GM18868 (cell line): ENCODE measurements around the gene DNMT3B.

Experiments used
- ATAC-seq: cut with Tn5 transposase; IDR thresholded peaks from one replicate; pipeline ENCODE4 v1.9.1; 2021; ENCODE audit warnings: mild to moderate bottlenecking, moderate library complexity; ENCODE audit not compliant: unreplicated experiment

The DNMT3B gene

GRCh38 chr20:32820698-32821377, 58.7 kb downstream of the DNMT3B start:
- no peak for ATAC-seq

GRCh38 chr20:32822225-32822624, 60.0 kb downstream of the DNMT3B start:
- ATAC-seq: no peak

- ATAC-seq: no peak
Observed at GRCh38 chr20:32823078-32823477, 60.9 kb downstream of the DNMT3B start.

- ATAC-seq: no peak
Observed at GRCh38 chr20:32823737-32824588, 61.8 kb downstream of the DNMT3B start.

GRCh38 chr20:32828029-32828680, 66.0 kb downstream of the DNMT3B start:
- no peak for ATAC-seq

- ATAC-seq: no peak
Observed at GRCh38 chr20:32829311-32830005, 67.3 kb downstream of the DNMT3B start.

- ATAC-seq: no peak
Observed at GRCh38 chr20:32830437-32830836, 68.3 kb downstream of the DNMT3B start.

GRCh38 chr20:32831982-32832381, 69.8 kb downstream of the DNMT3B start:
- ATAC-seq: no peak

GRCh38 chr20:32832664-32833063, 70.5 kb downstream of the DNMT3B start:
- ATAC-seq: no peak

GRCh38 chr20:32834972-32835371, 72.8 kb downstream of the DNMT3B start:
- no peak for ATAC-seq

GRCh38 chr20:32837157-32837556, 75.0 kb downstream of the DNMT3B start:
- ATAC-seq: no peak

GRCh38 chr20:32839227-32839981, 77.2 kb downstream of the DNMT3B start:
- no peak for ATAC-seq

GRCh38 chr20:32839982-32840285, 77.7 kb downstream of the DNMT3B start:
- ATAC-seq: no peak

GRCh38 chr20:32841174-32841573, 79.0 kb downstream of the DNMT3B start:
- ATAC-seq: no peak

GRCh38 chr20:32841632-32842031, 79.4 kb downstream of the DNMT3B start:
- ATAC-seq: no peak

- ATAC-seq: no peak
Observed at GRCh38 chr20:32842688-32843524, 80.7 kb downstream of the DNMT3B start.

- no peak for ATAC-seq
Observed at GRCh38 chr20:32845786-32846185, 83.6 kb downstream of the DNMT3B start.

- ATAC-seq: no peak
Observed at GRCh38 chr20:32846852-32847251, 84.7 kb downstream of the DNMT3B start.

- ATAC-seq: no peak
Observed at GRCh38 chr20:32847964-32848363, 85.8 kb downstream of the DNMT3B start.

GRCh38 chr20:32848846-32849245, 86.7 kb downstream of the DNMT3B start:
- no peak for ATAC-seq
